ENCODE results near the gene SLC25A52.
"Not testable (repeated sequence)": the region's sequence is repeated elsewhere in the genome, so short reads cannot be mapped to it uniquely, and the experiment has no call there.

The SLC25A52 gene

GRCh38 chr18:31773774-31774476 is 13.2 kb upstream of the SLC25A52 start:
- DNase-seq (ENCODE audit: insufficient read length, low spot score), result no peak
- TF ChIP-seq, protein P1, sequence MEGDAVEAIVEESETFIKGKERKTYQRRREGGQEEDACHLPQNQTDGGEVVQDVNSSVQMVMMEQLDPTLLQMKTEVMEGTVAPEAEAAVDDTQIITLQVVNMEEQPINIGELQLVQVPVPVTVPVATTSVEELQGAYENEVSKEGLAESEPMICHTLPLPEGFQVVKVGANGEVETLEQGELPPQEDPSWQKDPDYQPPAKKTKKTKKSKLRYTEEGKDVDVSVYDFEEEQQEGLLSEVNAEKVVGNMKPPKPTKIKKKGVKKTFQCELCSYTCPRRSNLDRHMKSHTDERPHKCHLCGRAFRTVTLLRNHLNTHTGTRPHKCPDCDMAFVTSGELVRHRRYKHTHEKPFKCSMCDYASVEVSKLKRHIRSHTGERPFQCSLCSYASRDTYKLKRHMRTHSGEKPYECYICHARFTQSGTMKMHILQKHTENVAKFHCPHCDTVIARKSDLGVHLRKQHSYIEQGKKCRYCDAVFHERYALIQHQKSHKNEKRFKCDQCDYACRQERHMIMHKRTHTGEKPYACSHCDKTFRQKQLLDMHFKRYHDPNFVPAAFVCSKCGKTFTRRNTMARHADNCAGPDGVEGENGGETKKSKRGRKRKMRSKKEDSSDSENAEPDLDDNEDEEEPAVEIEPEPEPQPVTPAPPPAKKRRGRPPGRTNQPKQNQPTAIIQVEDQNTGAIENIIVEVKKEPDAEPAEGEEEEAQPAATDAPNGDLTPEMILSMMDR (IDR thresholded peaks at IDR 0.05; ENCODE audit: insufficient read depth, missing control alignments), result no peak
- no peak for FAIRE-seq

GRCh38 chr18:31772699-31773098 is 12.0 kb upstream of the SLC25A52 start:
- FAIRE-seq, result no peak
- TF ChIP-seq, protein P1 (IDR thresholded peaks at IDR 0.05; ENCODE audit: insufficient read depth, missing control alignments), result no peak
- DNase-seq (ENCODE audit: insufficient read length, low spot score), result no peak

DNA sequence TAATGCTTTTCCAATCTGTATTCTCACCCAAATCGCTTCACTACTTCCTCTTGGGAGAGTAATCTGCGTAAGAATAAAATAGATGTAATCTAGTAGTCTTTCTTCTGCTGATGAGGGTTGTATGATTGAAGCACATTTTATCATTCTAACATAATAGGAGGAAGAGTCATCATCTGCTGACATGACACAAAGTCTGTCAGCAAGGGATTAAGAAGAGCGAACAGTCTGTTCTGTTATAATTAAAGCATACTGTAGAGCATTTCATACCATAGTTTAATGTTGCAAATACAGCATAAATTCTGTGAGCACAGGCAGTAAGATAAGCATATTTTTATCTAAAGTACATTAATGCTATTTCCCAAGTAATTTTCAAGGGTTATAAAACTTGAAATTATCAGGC is 10.4 kb downstream of the SLC25A52 start:
- TF ChIP-seq, protein P1 (IDR thresholded peaks at IDR 0.05; ENCODE audit: insufficient read depth, missing control alignments), result no peak
- DNase-seq (ENCODE audit: insufficient read length, low spot score) (no peak), FAIRE-seq (no peak)

DNA sequence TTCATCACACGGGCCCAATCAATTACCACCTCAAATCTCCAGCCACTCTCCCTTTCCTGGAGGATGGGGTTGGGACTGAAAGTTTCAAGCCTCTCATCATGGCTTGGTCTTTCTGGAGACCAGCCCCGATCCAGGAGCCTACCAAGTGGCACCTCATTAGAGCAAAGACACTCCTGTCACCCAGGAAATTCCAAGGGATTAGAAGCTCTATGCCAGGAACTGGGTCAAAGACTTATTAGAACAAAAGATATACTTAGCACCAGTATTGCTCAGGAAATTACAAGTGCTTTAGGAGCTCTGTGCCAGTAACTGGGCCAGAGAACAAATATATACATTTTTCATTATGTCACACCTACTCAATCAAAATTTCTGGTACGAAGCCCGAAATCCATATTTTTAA is 14.3 kb downstream of the SLC25A52 start:
- DNase-seq (ENCODE audit: insufficient read length, low spot score), result no peak
- TF ChIP-seq, protein P1 (IDR thresholded peaks at IDR 0.05; ENCODE audit: insufficient read depth, missing control alignments), result no peak
- no peak for FAIRE-seq

DNA sequence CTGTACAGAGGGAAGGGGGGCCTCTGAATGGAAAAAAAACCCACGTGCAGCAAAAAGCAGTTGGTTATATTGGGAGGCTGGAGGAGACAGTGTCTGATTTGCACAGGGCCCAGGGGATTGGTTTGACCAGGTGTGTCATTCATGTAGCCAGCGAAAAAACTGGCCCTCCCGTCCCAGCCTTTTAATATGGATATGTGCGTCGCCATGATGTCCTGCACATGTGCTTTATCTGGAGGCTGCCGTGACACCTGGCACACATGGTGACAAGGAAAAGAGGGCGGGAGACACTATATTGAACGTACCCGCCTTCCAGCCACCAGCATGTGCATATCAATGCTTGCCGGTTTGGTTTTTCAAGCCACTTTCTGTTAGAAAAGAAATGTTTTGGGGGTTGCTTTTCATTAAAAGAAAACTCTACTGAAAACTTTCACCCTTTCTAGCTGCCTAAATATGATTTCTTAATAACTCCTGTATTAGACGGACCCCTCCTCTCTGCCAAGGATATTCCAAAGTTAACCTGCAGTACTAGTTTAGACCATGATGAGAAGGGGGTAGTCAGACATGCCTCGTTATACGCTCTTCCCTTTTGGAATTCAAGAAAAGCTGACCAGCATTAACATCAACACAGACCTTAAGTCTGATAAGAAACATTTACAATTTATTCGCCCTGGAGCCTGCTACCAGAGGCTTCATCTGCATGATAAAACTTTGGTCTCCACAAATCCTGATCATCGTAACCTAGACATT is 16.2 kb downstream of the SLC25A52 start:
- FAIRE-seq (no peak), DNase-seq (ENCODE audit: insufficient read length, low spot score) (no peak)
- TF ChIP-seq, protein P1 (IDR thresholded peaks at IDR 0.05; ENCODE audit: insufficient read depth, missing control alignments), result no peak

DNA sequence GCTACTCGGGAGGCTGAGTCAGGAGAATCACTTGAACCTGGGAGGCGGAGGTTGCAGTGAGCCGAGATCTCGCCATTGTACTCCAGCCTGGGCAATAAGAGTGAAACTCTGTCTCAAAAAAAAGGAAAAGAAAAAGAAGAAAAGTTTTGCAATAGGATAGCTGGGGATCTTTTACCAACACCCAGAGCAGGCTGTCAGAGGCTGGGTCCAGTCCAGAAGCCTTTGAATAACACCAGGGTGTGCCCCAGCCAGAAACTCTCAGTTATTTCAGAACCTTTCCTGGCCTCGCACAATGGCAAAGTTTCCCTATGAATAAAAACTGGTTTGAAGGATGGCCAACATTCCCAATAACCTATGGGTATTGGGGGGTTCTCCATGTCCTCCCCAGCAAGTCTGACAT is 17.1 kb downstream of the SLC25A52 start:
- FAIRE-seq; DNase-seq (ENCODE audit: insufficient read length, low spot score): not testable (repeated sequence)

DNA sequence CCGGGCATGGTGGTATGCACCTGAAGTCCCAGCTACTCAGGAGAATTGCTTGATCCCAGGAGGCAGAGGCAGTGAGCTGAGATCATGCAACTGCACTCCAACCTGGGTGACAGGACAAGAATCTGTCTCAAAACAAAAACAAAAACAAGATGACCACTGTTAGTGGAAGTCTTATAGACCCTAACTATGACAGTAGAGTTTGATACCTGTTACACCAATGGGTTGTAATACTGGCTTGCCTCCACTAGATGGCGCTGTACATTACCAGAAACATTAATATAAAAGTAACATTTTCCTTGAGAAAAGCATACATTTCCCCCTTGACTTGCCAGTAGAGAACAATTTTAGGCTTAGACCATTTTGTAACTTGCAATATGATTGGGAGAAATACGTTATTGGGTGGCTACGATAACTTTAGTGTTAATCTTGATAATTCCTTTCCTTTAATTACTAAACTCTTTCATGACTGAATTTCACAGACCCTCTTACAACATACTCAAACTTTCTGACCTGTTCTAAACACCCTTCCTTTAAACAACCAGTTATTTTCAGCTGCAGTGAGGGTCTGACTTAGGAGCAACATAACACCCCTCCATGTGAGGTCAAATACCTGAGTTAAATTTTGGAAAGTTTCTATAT is 19.5 kb downstream of the SLC25A52 start:
- FAIRE-seq, result peak; percentile 95
- DNase-seq (ENCODE audit: insufficient read length, low spot score), result no peak
- TF ChIP-seq, protein P1 (IDR thresholded peaks at IDR 0.05; ENCODE audit: insufficient read depth, missing control alignments), result peak; percentile 86

All from D721Med (cell line).